Mesenchymal stem cell (in vitro differentiated cells and primary cell): Measurements from ENCODE around the gene STMP1.

ENCODE experiments used
- DNase-seq: peaks from one replicate; pipeline ENCODE4 v3.0.0-alpha.2; 2013
- H2AFZ ChIP-seq: one replicate; pipeline ENCODE4 v1.6.1; 2013; ENCODE audit warnings: low read depth, mild to moderate bottlenecking, control low read depth, inconsistent platforms, low read length, moderate library complexity
- H2AK5ac ChIP-seq: 2 replicates; pipeline ENCODE4 v1.6.1; 2013; ENCODE audit warnings: low read length, moderate library complexity, mild to moderate bottlenecking, inconsistent platforms; ENCODE audit not compliant: severe bottlenecking
- H2BK120ac ChIP-seq: one replicate; pipeline ENCODE4 v1.6.1; 2013; ENCODE audit warnings: low read depth, mild to moderate bottlenecking, inconsistent platforms, low read length, moderate library complexity
- H2BK12ac ChIP-seq, 2 experiments: one replicate each; pipeline ENCODE4 v1.6.1; 2013; ENCODE audit warnings: inconsistent platforms in 2 of 2, low read length in 2 of 2, mild to moderate bottlenecking in 2 of 2, moderate library complexity in 2 of 2, control low read depth in 1 of 2
- H2BK15ac ChIP-seq: one replicate; pipeline ENCODE4 v1.6.1; 2013; ENCODE audit warnings: mild to moderate bottlenecking, low read depth, inconsistent platforms; ENCODE audit not compliant: poor library complexity, severe bottlenecking
- H2BK5ac ChIP-seq: 2 replicates; pipeline ENCODE4 v1.6.1; 2013; ENCODE audit warnings: low read depth, mild to moderate bottlenecking, low read length, control low read depth, inconsistent platforms; ENCODE audit not compliant: poor library complexity, severe bottlenecking
- H3K14ac ChIP-seq, 2 experiments: one replicate each; pipeline ENCODE4 v1.6.1; 2013; ENCODE audit warnings: inconsistent platforms in 2 of 2, low read length in 2 of 2, control low read depth in 1 of 2, mild to moderate bottlenecking in 1 of 2, moderate library complexity in 1 of 2
- H3K18ac ChIP-seq, 2 experiments: one replicate each; pipeline ENCODE4 v1.6.1; 2013; ENCODE audit warnings: inconsistent platforms in 2 of 2, low read length in 2 of 2, control low read depth in 1 of 2, low read depth in 1 of 2, mild to moderate bottlenecking in 1 of 2
- H3K23ac ChIP-seq, 2 experiments: one replicate each; pipeline ENCODE4 v1.6.1; 2013; ENCODE audit warnings: inconsistent platforms in 2 of 2, low read length in 2 of 2, mild to moderate bottlenecking in 2 of 2, moderate library complexity in 2 of 2, control low read depth in 1 of 2
- H3K27ac ChIP-seq: 2 replicates; pipeline ENCODE4 v1.5.1; 2013; ENCODE audit warnings: mild to moderate bottlenecking, moderate library complexity, low read length, control low read depth, inconsistent platforms; ENCODE audit not compliant: poor library complexity, severe bottlenecking
- H3K27me3 ChIP-seq, 2 experiments: 2 replicates each; pipeline versions ENCODE4 v1.6.1 to v1.7.0; 2013; ENCODE audit warnings: low read length in 2 of 2, mild to moderate bottlenecking in 2 of 2, moderate library complexity in 2 of 2, control low read depth in 1 of 2, inconsistent platforms in 1 of 2; ENCODE audit not compliant: control insufficient read depth in 1 of 2, insufficient read depth in 1 of 2
- H3K36me3 ChIP-seq, 2 experiments: 2 replicates each; pipeline versions ENCODE4 v1.6.1 to v1.7.0; 2013; ENCODE audit warnings: low read length in 2 of 2, control low read depth in 1 of 2, inconsistent platforms in 1 of 2, low read depth in 1 of 2, mild to moderate bottlenecking in 1 of 2; ENCODE audit not compliant: insufficient read depth in 2 of 2, control insufficient read depth in 1 of 2
- H3K4ac ChIP-seq, 2 experiments: one replicate each; pipeline ENCODE4 v1.6.1; 2013; ENCODE audit warnings: inconsistent platforms in 2 of 2, low read length in 2 of 2, mild to moderate bottlenecking in 2 of 2, moderate library complexity in 2 of 2, control low read depth in 1 of 2, low read depth in 1 of 2
- H3K4me1 ChIP-seq: 2 replicates; pipeline ENCODE4 v1.6.1; 2013; ENCODE audit warnings: low read depth, low read length, control low read depth; ENCODE audit not compliant: control insufficient read depth, insufficient read depth
- H3K4me2 ChIP-seq: 2 replicates; pipeline ENCODE4 v1.6.1; 2013; ENCODE audit warnings: low read length, mild to moderate bottlenecking, inconsistent platforms; ENCODE audit not compliant: poor library complexity, severe bottlenecking
- H3K4me3 ChIP-seq, 2 experiments: 2 replicates each; pipeline versions ENCODE4 v1.5.1 to v1.7.0; 2013; ENCODE audit warnings: low read length in 2 of 2, mild to moderate bottlenecking in 2 of 2, control low read depth in 1 of 2, low read depth in 1 of 2; ENCODE audit not compliant: insufficient read depth in 1 of 2
- H3K79me1 ChIP-seq: replicated peaks from 2 replicates; pipeline ENCODE4 v1.6.1; 2013; ENCODE audit warnings: mild to moderate bottlenecking, control low read depth, low read length, inconsistent platforms; ENCODE audit not compliant: poor library complexity, severe bottlenecking
- H3K9ac ChIP-seq: 2 replicates; pipeline ENCODE4 v1.7.0; 2013; ENCODE audit warnings: mild to moderate bottlenecking, low read length, moderate library complexity
- H3K9me3 ChIP-seq: 2 replicates; pipeline ENCODE4 v1.7.0; 2013; ENCODE audit warnings: mild to moderate bottlenecking, low read length; ENCODE audit not compliant: control insufficient read depth
- H4K8ac ChIP-seq: one replicate; pipeline ENCODE4 v1.6.1; 2013; ENCODE audit warnings: inconsistent platforms, mild to moderate bottlenecking, low read length, moderate library complexity
- H4K91ac ChIP-seq: one replicate; pipeline ENCODE4 v1.6.1; 2013; ENCODE audit warnings: mild to moderate bottlenecking, low read length, inconsistent platforms
- WGBS: methylation state at CpG from one replicate; pipeline ENCODE4 v1.1.7; 2013; ENCODE audit warnings: mixed read lengths; 5-methylcytosine and 5-hydroxymethylcytosine counted together

STMP1 gene

DNA sequence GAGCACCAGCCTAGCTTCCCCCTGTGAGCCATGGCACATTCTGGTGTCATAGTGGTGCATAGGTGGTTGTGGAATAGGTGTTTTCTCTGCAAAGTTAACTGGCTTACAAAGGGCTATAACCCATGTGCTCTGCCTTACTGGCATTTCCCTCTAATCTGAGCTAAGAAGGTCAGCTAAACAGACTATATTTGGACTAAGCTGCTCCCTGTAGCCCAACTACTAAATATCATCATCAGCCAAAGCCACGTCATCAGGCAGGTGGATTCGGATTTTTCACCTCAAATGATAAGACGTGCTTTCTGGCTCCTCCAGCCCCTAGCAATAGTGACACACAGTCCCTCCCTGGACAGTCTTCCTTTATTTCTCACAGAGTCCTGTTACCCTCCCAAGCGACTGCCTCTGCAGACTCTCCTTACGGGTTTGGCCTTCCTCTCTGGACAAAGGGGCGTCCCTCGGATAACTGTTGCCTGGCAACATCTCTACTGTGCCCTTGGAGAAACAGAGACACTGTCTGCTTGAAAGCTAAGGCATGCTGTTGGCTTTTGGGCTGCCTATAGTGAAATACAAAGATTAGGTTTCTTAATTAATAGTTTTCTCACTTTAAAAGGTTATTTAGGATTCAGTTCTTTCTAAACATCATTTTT is 56.6 kb downstream of the STMP1 start:
- Histone ChIP-seq H3K36me3 (peaks cover 0 to 77% of the 10 kb centered on the region in 2 experiments), H3K4me1 (peaks cover 10% of the 10 kb centered on the region), H3K27ac (no peak overlapping the region), H3K27me3 (peaks cover 0 to 55% of the 10 kb centered on the region in 2 experiments), H3K4me2 (no peak overlapping the region), H3K9me3 (no peaks in the 10 kb centered on the region), H2AFZ (no peak overlapping the region), H4K91ac (no peak overlapping the region), H2BK5ac (no peak overlapping the region), H2BK120ac (no peak overlapping the region), H3K9ac (no peak overlapping the region), H2BK12ac (no peak overlapping the region), H3K18ac (no peak overlapping the region), H3K4me3 (no peak overlapping the region), H3K79me1 (no peaks in the 10 kb centered on the region), H2AK5ac (no peak overlapping the region), H4K8ac (no peak overlapping the region), H2BK15ac (no peak overlapping the region), H3K4ac (no peak overlapping the region), H3K14ac (no peak overlapping the region), H3K23ac (no peak overlapping the region)
- 86% methylated on average over 7 of the region's 7 CpGs for WGBS
- DNase-seq, result no peak

- Histone ChIP-seq H3K79me1 (no peaks in the 10 kb centered on the region), H3K9me3 (no peaks in the 10 kb centered on the region), H3K27ac (no peak overlapping the region), H3K14ac (no peak overlapping the region), H3K18ac (no peak overlapping the region), H2BK5ac (no peak overlapping the region), H2BK15ac (no peak overlapping the region), H2AK5ac (no peak overlapping the region), H3K4me2 (no peak overlapping the region), H3K27me3 (peaks cover 0 to 56% of the 10 kb centered on the region in 2 experiments), H2BK120ac (no peak overlapping the region), H3K4me3 (no peak overlapping the region), H4K91ac (no peak overlapping the region), H3K36me3 (peaks cover 0 to 74% of the 10 kb centered on the region in 2 experiments), H2AFZ (no peak overlapping the region), H3K4me1 (peaks cover 4% of the 10 kb centered on the region), H3K4ac (no peak overlapping the region), H2BK12ac (no peak overlapping the region), H3K9ac (no peak overlapping the region), H4K8ac (no peak overlapping the region), H3K23ac (no peak overlapping the region)
- 100% methylated on average over 2 of the region's 2 CpGs for WGBS
- no peak for DNase-seq
Observed at GRCh38 chr7:135719688-135720087, 57.4 kb downstream of the STMP1 start.

GRCh38 chr7:135721198-135721820 is 59.0 kb downstream of the STMP1 start:
- Histone ChIP-seq H4K8ac (no peak overlapping the region), H4K91ac (no peak overlapping the region), H3K4me2 (no peak overlapping the region), H2BK120ac (no peak overlapping the region), H3K4me1 (no peaks in the 10 kb centered on the region), H3K14ac (no peak overlapping the region), H2BK5ac (no peak overlapping the region), H3K79me1 (no peaks in the 10 kb centered on the region), H2BK12ac (no peak overlapping the region), H2BK15ac (no peak overlapping the region), H2AK5ac (no peak overlapping the region), H3K18ac (no peak overlapping the region), H3K4ac (no peak overlapping the region), H2AFZ (no peak overlapping the region), H3K36me3 (peaks cover 0 to 77% of the 10 kb centered on the region in 2 experiments), H3K23ac (no peak overlapping the region), H3K9me3 (no peaks in the 10 kb centered on the region), H3K9ac (no peak overlapping the region), H3K4me3 (no peak overlapping the region), H3K27ac (no peak overlapping the region), H3K27me3 (peaks cover 0 to 70% of the 10 kb centered on the region in 2 experiments)
- WGBS, result 97% methylated on average over 21 of the region's 21 CpGs
- DNase-seq, result no peak

- no peak overlapping the region for H3K9ac ChIP-seq
- H3K18ac ChIP-seq, result no peak overlapping the region
- no peak overlapping the region for H3K4me2 ChIP-seq
- no peak overlapping the region for H3K4me3 ChIP-seq
- 89% methylated on average over 7 of the region's 7 CpGs for WGBS
- H3K79me1 ChIP-seq, result no peaks in the 10 kb centered on the region
- H3K9me3 ChIP-seq, result no peaks in the 10 kb centered on the region
- H2BK5ac ChIP-seq, result no peak overlapping the region
- no peak overlapping the region for H4K8ac ChIP-seq
- H3K27ac ChIP-seq, result no peak overlapping the region
- H3K23ac ChIP-seq, result no peak overlapping the region
- H3K4me1 ChIP-seq, result no peaks in the 10 kb centered on the region
- no peak overlapping the region for H2BK120ac ChIP-seq
- DNase-seq, result no peak
- H3K14ac ChIP-seq, result no peak overlapping the region
- H2BK12ac ChIP-seq, result no peak overlapping the region
- peaks cover 0 to 68% of the 10 kb centered on the region in 2 experiments for H3K27me3 ChIP-seq
- peaks cover 0 to 85% of the 10 kb centered on the region in 2 experiments for H3K36me3 ChIP-seq
- H2AK5ac ChIP-seq, result no peak overlapping the region
- no peak overlapping the region for H2BK15ac ChIP-seq
- no peak overlapping the region for H3K4ac ChIP-seq
- no peak overlapping the region for H2AFZ ChIP-seq
- no peak overlapping the region for H4K91ac ChIP-seq
Observed at GRCh38 chr7:135723411-135723810, 61.1 kb downstream of the STMP1 start.
